ENCODE measurements around the gene THBS1.

THBS1 gene

GRCh38 chr15:39574427-39574826 is 6.5 kb upstream of the THBS1 start:
- DNase-seq (ENCODE audit: low spot score): no peak

GRCh38 chr15:39575180-39575579 is 5.7 kb upstream of the THBS1 start:
- DNase-seq (ENCODE audit: low spot score): no peak

GRCh38 chr15:39578851-39579486 is 1.9 kb upstream of the THBS1 start:
- DNase-seq (ENCODE audit: low spot score): no peak

GRCh38 chr15:39579487-39580116 is 1.3 kb upstream of the THBS1 start:
- DNase-seq (ENCODE audit: low spot score): no peak

- DNase-seq (ENCODE audit: low spot score): peak; percentile 94
Observed at GRCh38 chr15:39580117-39580484, 778 bp upstream of the THBS1 start.

GRCh38 chr15:39581242-39581792 is 438 bp downstream of the THBS1 start:
- DNase-seq (ENCODE audit: low spot score): no peak

- peak; percentile 55 for DNase-seq (ENCODE audit: low spot score)
Observed at GRCh38 chr15:39581793-39582285, 960 bp downstream of the THBS1 start.

GRCh38 chr15:39582286-39582976 is 1.6 kb downstream of the THBS1 start:
- no peak for DNase-seq (ENCODE audit: low spot score)

GRCh38 chr15:39582977-39583595 is 2.2 kb downstream of the THBS1 start:
- no peak for DNase-seq (ENCODE audit: low spot score)

GRCh38 chr15:39583596-39584265 is 2.9 kb downstream of the THBS1 start:
- peak; percentile 55 for DNase-seq (ENCODE audit: low spot score)

- no peak for DNase-seq (ENCODE audit: low spot score)
Observed at GRCh38 chr15:39584266-39584659, 3.4 kb downstream of the THBS1 start.

- DNase-seq (ENCODE audit: low spot score): no peak
Observed at GRCh38 chr15:39584662-39585388, 3.9 kb downstream of the THBS1 start.

- DNase-seq (ENCODE audit: low spot score): no peak
Observed at GRCh38 chr15:39585389-39585841, 4.5 kb downstream of the THBS1 start.

GRCh38 chr15:39585871-39586301 is 5.0 kb downstream of the THBS1 start:
- no peak for DNase-seq (ENCODE audit: low spot score)

- DNase-seq (ENCODE audit: low spot score): no peak
Observed at GRCh38 chr15:39586387-39587095, 5.7 kb downstream of the THBS1 start.

GRCh38 chr15:39587096-39587721 is 6.3 kb downstream of the THBS1 start:
- DNase-seq (ENCODE audit: low spot score): no peak

- DNase-seq (ENCODE audit: low spot score): no peak
Observed at GRCh38 chr15:39587731-39588530, 7.1 kb downstream of the THBS1 start.

GRCh38 chr15:39588531-39589192 is 7.8 kb downstream of the THBS1 start:
- no peak for DNase-seq (ENCODE audit: low spot score)
